ENCODE data around the gene DAGLB. TPM values are rescaled to one million over a fixed set of nuclear protein-coding genes. Genes with fewer than 3 reads are reported as not detected.

The DAGLB gene, protein sequence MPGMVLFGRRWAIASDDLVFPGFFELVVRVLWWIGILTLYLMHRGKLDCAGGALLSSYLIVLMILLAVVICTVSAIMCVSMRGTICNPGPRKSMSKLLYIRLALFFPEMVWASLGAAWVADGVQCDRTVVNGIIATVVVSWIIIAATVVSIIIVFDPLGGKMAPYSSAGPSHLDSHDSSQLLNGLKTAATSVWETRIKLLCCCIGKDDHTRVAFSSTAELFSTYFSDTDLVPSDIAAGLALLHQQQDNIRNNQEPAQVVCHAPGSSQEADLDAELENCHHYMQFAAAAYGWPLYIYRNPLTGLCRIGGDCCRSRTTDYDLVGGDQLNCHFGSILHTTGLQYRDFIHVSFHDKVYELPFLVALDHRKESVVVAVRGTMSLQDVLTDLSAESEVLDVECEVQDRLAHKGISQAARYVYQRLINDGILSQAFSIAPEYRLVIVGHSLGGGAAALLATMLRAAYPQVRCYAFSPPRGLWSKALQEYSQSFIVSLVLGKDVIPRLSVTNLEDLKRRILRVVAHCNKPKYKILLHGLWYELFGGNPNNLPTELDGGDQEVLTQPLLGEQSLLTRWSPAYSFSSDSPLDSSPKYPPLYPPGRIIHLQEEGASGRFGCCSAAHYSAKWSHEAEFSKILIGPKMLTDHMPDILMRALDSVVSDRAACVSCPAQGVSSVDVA
- 10 to 100 TPM; 22.7 to 24.5 TPM for total RNA-seq
- 22.6 TPM for polyA plus RNA-seq (2013, experiment 1 of 2)
- 17.2 TPM for polyA plus RNA-seq (2013, experiment 2 of 2)
- long read RNA-seq, experiment 1, partial matches to known transcripts, result 4 of 9 reads
- long read RNA-seq, experiment 1, other reads (novel, unspliced or antisense), result 2 of 9 reads
- long read RNA-seq, experiment 2, transcript DAGLB-201 (15 exons, 2,897 nt), result major isoform, 19 of 32 reads
- long read RNA-seq, experiment 2, partial matches to known transcripts, result 3 of 32 reads
- long read RNA-seq, experiment 2, other reads (novel, unspliced or antisense), result 10 of 32 reads
- long read RNA-seq, experiment 3, transcript DAGLB-201 (15 exons, 2,897 nt), result major isoform, 88 of 111 reads
- long read RNA-seq, experiment 3, partial matches to known transcripts, result 10 of 111 reads
- long read RNA-seq, experiment 3, other reads (novel, unspliced or antisense), result 12 of 111 reads
- long read RNA-seq, experiment 4, partial matches to known transcripts, result 1 of 8 reads
- long read RNA-seq, experiment 4, other reads (novel, unspliced or antisense), result 5 of 8 reads

DNA sequence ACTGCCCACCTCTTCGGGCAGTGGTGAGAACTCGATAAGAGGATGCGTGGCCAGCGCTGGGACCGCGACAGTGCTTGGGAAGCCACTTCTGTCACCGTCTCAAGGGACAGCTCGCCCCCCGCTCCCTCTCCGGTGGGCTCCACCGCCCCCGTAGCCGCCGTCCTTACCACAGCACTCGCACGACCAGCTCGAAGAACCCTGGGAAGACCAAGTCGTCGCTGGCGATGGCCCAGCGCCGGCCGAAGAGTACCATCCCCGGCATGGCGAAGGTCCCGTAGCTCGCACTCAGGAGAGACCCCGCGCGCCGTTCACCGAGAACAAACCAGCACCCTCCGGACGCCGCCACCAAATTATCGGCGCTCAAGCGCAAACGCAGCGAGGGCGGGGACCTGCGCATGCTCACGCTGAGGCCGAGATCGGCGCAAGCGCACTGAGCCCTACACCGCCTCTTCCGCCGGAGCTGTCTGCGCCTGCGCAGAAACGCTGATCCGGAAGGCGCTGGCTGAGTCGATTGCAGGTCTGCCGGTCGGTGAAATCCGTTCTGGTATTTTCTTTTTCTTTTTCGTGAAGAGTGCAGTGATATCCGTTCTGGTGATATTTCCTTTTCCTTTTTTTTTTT is at the start of gene DAGLB:
TSS of gene DAGLB (minus strand) at position 374 of the 619 bp plus-strand sequence. CDS start at position 262, 112 bp downstream.
- peaks cover 2% of the 10 kb centered on the region for H3K4me1 Mint-ChIP-seq
- peak; percentile 97 for DNase-seq
- H3K4me3 Mint-ChIP-seq, result peak within 1 kb of the TSS; percentile 97
- Histone ChIP-seq H3K27ac (ENCODE audit: low read depth, low read length) (peak within 1 kb of the TSS; percentile 73), H3K4me3 (ENCODE audit: low read length) (peak within 1 kb of the TSS; percentile 98), H3K9ac (ENCODE audit: extremely low read depth, low read length, poor library complexity, severe bottlenecking) (peak within 1 kb of the TSS; percentile 91), H3K9me3 (ENCODE audit: control insufficient read depth, low read length) (no peaks in the 10 kb centered on the region), H3K36me3 (ENCODE audit: control insufficient read depth, insufficient read depth, low read length) (peaks cover 29% of the 10 kb centered on the region), H3K4me1 (ENCODE audit: control insufficient read depth, insufficient read depth, low read length) (no peaks in the 10 kb centered on the region), H3K27me3 (ENCODE audit: control insufficient read depth, insufficient read depth, low read length, poor library complexity, severe bottlenecking) (no peaks in the 10 kb centered on the region)
- H3K27ac Mint-ChIP-seq, result peak within 1 kb of the TSS; percentile 97
- peaks cover 30% of the 10 kb centered on the region for H3K36me3 Mint-ChIP-seq (ENCODE audit: low read depth)
- WGBS, 2 experiments (ENCODE audit: insufficient coverage in 1 of 2, insufficient read length in 1 of 2), result 0 to 3% methylated on average over 10 to 59 of the region's 61 CpGs
- H3K27me3 Mint-ChIP-seq (ENCODE audit: insufficient read depth), result no peaks in the 10 kb centered on the region
- no peaks in the 10 kb centered on the region for H3K9me3 Mint-ChIP-seq
- TF ChIP-seq, protein P1, sequence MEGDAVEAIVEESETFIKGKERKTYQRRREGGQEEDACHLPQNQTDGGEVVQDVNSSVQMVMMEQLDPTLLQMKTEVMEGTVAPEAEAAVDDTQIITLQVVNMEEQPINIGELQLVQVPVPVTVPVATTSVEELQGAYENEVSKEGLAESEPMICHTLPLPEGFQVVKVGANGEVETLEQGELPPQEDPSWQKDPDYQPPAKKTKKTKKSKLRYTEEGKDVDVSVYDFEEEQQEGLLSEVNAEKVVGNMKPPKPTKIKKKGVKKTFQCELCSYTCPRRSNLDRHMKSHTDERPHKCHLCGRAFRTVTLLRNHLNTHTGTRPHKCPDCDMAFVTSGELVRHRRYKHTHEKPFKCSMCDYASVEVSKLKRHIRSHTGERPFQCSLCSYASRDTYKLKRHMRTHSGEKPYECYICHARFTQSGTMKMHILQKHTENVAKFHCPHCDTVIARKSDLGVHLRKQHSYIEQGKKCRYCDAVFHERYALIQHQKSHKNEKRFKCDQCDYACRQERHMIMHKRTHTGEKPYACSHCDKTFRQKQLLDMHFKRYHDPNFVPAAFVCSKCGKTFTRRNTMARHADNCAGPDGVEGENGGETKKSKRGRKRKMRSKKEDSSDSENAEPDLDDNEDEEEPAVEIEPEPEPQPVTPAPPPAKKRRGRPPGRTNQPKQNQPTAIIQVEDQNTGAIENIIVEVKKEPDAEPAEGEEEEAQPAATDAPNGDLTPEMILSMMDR (conservative IDR thresholded peaks at IDR 0.05), result no peak

DNA sequence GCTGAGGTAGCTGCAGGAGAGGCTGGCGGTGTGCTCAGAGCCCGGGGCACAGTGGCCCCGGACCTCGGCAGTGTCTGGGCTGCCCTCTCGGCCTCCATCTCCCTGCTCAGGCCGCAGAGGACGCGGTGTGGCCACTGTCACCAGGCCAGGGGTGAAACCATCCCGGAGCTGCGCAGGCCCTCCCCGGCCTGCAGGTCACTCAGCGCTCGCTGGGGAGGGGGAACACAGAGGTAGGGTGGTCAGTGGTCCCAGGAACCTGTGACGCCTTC is 49.8 kb upstream of the DAGLB start:
- Histone ChIP-seq H3K27ac (ENCODE audit: low read depth, low read length) (no peak overlapping the region), H3K27me3 (ENCODE audit: control insufficient read depth, insufficient read depth, low read length, poor library complexity, severe bottlenecking) (peaks cover 7% of the 10 kb centered on the region), H3K4me3 (ENCODE audit: low read length) (no peak overlapping the region), H3K4me1 (ENCODE audit: control insufficient read depth, insufficient read depth, low read length) (no peaks in the 10 kb centered on the region), H3K9ac (ENCODE audit: extremely low read depth, low read length, poor library complexity, severe bottlenecking) (no peak overlapping the region), H3K9me3 (ENCODE audit: control insufficient read depth, low read length) (no peaks in the 10 kb centered on the region), H3K36me3 (ENCODE audit: control insufficient read depth, insufficient read depth, low read length) (no peaks in the 10 kb centered on the region)
- H3K27me3 Mint-ChIP-seq (ENCODE audit: insufficient read depth), result peaks cover 6% of the 10 kb centered on the region
- no peaks in the 10 kb centered on the region for H3K36me3 Mint-ChIP-seq (ENCODE audit: low read depth)
- WGBS, 2 experiments (ENCODE audit: insufficient coverage in 1 of 2, insufficient read length in 1 of 2), result 94 to 97% methylated on average over 5 to 14 of the region's 14 CpGs
- DNase-seq, result no peak
- no peaks in the 10 kb centered on the region for H3K4me1 Mint-ChIP-seq
- no peak overlapping the region for H3K27ac Mint-ChIP-seq
- H3K4me3 Mint-ChIP-seq, result no peak overlapping the region
- TF ChIP-seq, protein P1 (conservative IDR thresholded peaks at IDR 0.05), result no peak
- no peaks in the 10 kb centered on the region for H3K9me3 Mint-ChIP-seq
